HepG2 (cell line): ENCODE results near the gene RAB40C. TPM values are rescaled to one million over a fixed set of nuclear protein-coding genes. Genes with fewer than 3 reads are reported as not detected.

Source experiments
- CAMTA2 ChIP-seq: sonication (generic); formaldehyde crosslinking; IDR thresholded peaks from 2 replicates; pipeline ENCODE4 v1.4.0; 2020; ENCODE audit warnings: mild to moderate bottlenecking, missing genetic modification reagents, borderline replicate concordance
- CC2D1A ChIP-seq: sonication (generic); formaldehyde crosslinking; IDR thresholded peaks from 2 replicates; pipeline ENCODE4 v1.8.1; 2023; ENCODE audit warnings: mild to moderate bottlenecking, missing genetic modification reagents
- EP300 ChIP-seq, 3 experiments: sonication (generic) in 1 of 3; formaldehyde crosslinking in 1 of 3; IDR thresholded peaks; 2 replicates each; pipeline versions ENCODE4 v1.5.1 to v1.6.1; 2011 to 2020; ENCODE audit warnings: low read depth in 2 of 3, low read length in 2 of 3, borderline replicate concordance in 1 of 3, improper control_type of control experiment in 1 of 3, mild to moderate bottlenecking in 1 of 3, missing genetic modification reagents in 1 of 3, moderate library complexity in 1 of 3
- FLYWCH1 ChIP-seq: sonication (generic); formaldehyde crosslinking; IDR thresholded peaks from 2 replicates; pipeline ENCODE4 v1.8.1; 2023; ENCODE audit warnings: mild to moderate bottlenecking, missing genetic modification reagents
- HDAC6 ChIP-seq: fragments of 200-600 bp; sonication (generic); IDR thresholded peaks from 2 replicates; pipeline ENCODE4 v1.7.0; 2017; ENCODE audit warnings: mild to moderate bottlenecking, antibody characterized with exemption, low read length, low read depth
- KLF12 ChIP-seq: sonication (generic); formaldehyde crosslinking; IDR thresholded peaks from 2 replicates; pipeline ENCODE4 v1.4.0; 2020; ENCODE audit warnings: missing genetic modification reagents, borderline replicate concordance
- PAX8 ChIP-seq: sonication (generic); formaldehyde crosslinking; IDR thresholded peaks from 2 replicates; pipeline ENCODE4 v1.8.0; 2022; ENCODE audit warnings: mild to moderate bottlenecking, missing genetic modification reagents, borderline replicate concordance
- SYNCRIP ChIP-seq: fragments of 200-400 bp; formaldehyde crosslinking; IDR thresholded peaks from 2 replicates; pipeline ENCODE4 v1.6.1; 2018; ENCODE audit warnings: mild to moderate bottlenecking, low read depth, low read length; ENCODE audit not compliant: insufficient read depth
- TBX2 ChIP-seq: sonication (generic); formaldehyde crosslinking; IDR thresholded peaks from 2 replicates; pipeline ENCODE4 v1.5.0; 2020; ENCODE audit warnings: missing genetic modification reagents, mild to moderate bottlenecking, borderline replicate concordance
- ZNF572 ChIP-seq: sonication (generic); formaldehyde crosslinking; IDR thresholded peaks from 2 replicates; pipeline ENCODE4 v1.5.1; 2020; ENCODE audit warnings: mild to moderate bottlenecking, missing genetic modification reagents
- ZNF790 ChIP-seq: sonication (generic); formaldehyde crosslinking; IDR thresholded peaks from 2 replicates; pipeline ENCODE4 v1.8.0; 2022; ENCODE audit warnings: missing genetic modification reagents, mild to moderate bottlenecking, borderline replicate concordance
- polyA plus RNA-seq, 8 experiments: library from polyadenylated mRNA; depleted of rRNA in 3 of 8; stranded (reverse) in 7 of 8; unstranded in 1 of 8; fragments of >200 nt; fragmentation: Illumina TruSeq in 4 of 8; extraction: Trizol in 4 of 8; gene quantifications; 2 replicates each; pipeline versions ENCODE4 v1.2.1 to v1.2.3, GENCODE V29; 2011 to 2016; ENCODE audit warnings: low read depth in 4 of 8, missing spikeins in 1 of 8, mixed read lengths in 1 of 8; ENCODE audit not compliant: insufficient read depth in 1 of 8
- total RNA-seq, 5 experiments: library from RNA; depleted of rRNA; stranded (reverse); fragments of >200 nt; fragmentation: Illumina TruSeq; extraction: Trizol; gene quantifications; 2 replicates each; pipeline ENCODE4 v1.2.3, GENCODE V29; 2016; ENCODE audit warnings: low read depth in 1 of 5
- TF ChIP-seq, protein P1 (sequence below): sonication (generic); formaldehyde crosslinking; IDR thresholded peaks from 2 replicates; pipeline ENCODE4 v1.4.0; 2020; ENCODE audit warnings: missing genetic modification reagents
- TF ChIP-seq, protein P2 (sequence below): IDR thresholded peaks from 2 replicates; pipeline ENCODE4 v1.6.1; 2016; ENCODE audit warnings: missing compliant biosample characterization, missing genetic modification reagents, borderline replicate concordance
- TF ChIP-seq, protein P3 (sequence below): sonication (generic); formaldehyde crosslinking; IDR thresholded peaks from 2 replicates; pipeline ENCODE4 v1.5.1; 2020; ENCODE audit warnings: missing genetic modification reagents, mild to moderate bottlenecking, borderline replicate concordance
- TF ChIP-seq, protein P4 (sequence below): sonication (generic); formaldehyde crosslinking; IDR thresholded peaks from 2 replicates; pipeline ENCODE4 v1.8.1; 2022; ENCODE audit warnings: mild to moderate bottlenecking, missing genetic modification reagents
- TF ChIP-seq, protein P5 (sequence below): sonication (generic); formaldehyde crosslinking; IDR thresholded peaks from 2 replicates; pipeline ENCODE4 v1.5.0; 2020; ENCODE audit warnings: missing genetic modification reagents

RAB40C gene
- total and polyA plus RNA-seq, 2 of the 13 experiments (the other 11 are each of a cell fraction or from before 2014, with no cell fraction given) = 7.7 to 11.5 TPM

DNA sequence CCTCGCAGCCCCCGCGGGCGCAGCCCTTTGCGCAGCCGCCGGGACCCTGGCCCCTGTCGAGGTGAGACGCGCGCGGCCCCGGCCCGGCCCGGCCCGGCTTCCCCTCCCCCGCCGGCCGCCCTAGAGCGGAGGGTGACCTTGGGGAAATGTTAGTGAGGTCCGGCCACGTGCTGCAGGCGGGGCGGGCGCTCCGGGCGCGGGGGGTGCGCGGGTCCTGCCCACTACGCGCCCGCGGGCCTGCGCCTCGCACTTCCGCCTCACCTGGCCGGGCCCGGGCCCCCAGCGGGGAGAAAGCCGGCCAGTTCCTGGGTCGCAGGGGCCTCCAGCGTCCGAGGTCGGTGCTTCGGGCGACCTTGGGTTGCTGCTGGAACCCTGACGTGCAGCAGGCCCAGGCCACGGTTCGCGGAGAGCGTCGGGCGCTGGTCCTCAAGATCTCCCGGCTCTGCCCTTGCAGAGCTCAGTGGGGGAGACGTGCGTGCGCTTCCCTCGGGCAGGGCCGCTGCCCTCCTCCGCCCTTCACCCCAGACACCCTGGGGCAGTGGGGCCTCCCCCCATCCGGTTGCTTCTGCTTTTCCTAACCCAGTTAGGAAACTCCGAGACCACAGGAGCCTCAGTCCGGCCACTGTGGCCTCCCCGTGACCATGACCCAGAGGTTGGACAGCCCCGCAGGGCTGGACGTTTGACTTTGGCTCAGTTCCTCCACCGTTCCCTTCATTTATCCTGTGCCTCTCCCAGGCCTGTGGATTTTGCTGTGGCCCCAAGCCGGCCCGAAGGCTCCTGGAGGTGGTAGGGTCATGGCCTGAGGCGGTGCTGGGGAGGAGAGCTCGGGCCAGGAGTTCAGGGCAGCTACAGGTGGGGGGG lies 52.6 kb downstream of the RAB40C start (continued):
- TF ChIP-seq, protein P1, sequence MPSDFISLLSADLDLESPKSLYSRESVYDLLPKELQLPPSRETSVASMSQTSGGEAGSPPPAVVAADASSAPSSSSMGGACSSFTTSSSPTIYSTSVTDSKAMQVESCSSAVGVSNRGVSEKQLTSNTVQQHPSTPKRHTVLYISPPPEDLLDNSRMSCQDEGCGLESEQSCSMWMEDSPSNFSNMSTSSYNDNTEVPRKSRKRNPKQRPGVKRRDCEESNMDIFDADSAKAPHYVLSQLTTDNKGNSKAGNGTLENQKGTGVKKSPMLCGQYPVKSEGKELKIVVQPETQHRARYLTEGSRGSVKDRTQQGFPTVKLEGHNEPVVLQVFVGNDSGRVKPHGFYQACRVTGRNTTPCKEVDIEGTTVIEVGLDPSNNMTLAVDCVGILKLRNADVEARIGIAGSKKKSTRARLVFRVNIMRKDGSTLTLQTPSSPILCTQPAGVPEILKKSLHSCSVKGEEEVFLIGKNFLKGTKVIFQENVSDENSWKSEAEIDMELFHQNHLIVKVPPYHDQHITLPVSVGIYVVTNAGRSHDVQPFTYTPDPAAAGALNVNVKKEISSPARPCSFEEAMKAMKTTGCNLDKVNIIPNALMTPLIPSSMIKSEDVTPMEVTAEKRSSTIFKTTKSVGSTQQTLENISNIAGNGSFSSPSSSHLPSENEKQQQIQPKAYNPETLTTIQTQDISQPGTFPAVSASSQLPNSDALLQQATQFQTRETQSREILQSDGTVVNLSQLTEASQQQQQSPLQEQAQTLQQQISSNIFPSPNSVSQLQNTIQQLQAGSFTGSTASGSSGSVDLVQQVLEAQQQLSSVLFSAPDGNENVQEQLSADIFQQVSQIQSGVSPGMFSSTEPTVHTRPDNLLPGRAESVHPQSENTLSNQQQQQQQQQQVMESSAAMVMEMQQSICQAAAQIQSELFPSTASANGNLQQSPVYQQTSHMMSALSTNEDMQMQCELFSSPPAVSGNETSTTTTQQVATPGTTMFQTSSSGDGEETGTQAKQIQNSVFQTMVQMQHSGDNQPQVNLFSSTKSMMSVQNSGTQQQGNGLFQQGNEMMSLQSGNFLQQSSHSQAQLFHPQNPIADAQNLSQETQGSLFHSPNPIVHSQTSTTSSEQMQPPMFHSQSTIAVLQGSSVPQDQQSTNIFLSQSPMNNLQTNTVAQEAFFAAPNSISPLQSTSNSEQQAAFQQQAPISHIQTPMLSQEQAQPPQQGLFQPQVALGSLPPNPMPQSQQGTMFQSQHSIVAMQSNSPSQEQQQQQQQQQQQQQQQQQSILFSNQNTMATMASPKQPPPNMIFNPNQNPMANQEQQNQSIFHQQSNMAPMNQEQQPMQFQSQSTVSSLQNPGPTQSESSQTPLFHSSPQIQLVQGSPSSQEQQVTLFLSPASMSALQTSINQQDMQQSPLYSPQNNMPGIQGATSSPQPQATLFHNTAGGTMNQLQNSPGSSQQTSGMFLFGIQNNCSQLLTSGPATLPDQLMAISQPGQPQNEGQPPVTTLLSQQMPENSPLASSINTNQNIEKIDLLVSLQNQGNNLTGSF = no peak
- TF ChIP-seq, protein P2, sequence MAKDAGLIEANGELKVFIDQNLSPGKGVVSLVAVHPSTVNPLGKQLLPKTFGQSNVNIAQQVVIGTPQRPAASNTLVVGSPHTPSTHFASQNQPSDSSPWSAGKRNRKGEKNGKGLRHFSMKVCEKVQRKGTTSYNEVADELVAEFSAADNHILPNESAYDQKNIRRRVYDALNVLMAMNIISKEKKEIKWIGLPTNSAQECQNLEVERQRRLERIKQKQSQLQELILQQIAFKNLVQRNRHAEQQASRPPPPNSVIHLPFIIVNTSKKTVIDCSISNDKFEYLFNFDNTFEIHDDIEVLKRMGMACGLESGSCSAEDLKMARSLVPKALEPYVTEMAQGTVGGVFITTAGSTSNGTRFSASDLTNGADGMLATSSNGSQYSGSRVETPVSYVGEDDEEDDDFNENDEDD (CRISPR knock-in tag) = peak; percentile 87; the same call in 1 of the 2 replicates
- TF ChIP-seq, protein P3, sequence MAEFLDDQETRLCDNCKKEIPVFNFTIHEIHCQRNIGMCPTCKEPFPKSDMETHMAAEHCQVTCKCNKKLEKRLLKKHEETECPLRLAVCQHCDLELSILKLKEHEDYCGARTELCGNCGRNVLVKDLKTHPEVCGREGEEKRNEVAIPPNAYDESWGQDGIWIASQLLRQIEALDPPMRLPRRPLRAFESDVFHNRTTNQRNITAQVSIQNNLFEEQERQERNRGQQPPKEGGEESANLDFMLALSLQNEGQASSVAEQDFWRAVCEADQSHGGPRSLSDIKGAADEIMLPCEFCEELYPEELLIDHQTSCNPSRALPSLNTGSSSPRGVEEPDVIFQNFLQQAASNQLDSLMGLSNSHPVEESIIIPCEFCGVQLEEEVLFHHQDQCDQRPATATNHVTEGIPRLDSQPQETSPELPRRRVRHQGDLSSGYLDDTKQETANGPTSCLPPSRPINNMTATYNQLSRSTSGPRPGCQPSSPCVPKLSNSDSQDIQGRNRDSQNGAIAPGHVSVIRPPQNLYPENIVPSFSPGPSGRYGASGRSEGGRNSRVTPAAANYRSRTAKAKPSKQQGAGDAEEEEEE (CRISPR knock-in tag) = no peak
- TF ChIP-seq KLF12 (CRISPR knock-in tag) = 0 out of 2 replicates have a peak, but pooled peaks have one; percentile 25
- TF ChIP-seq EP300 (IDR thresholded peaks at IDR 0.05; ENCODE audit: low read depth in 2 of 2, low read length in 2 of 2) = 0 out of 4 replicates have a peak, but pooled peaks of 1 of the 2 experiments have one; percentile 7
- TF ChIP-seq EP300 (CRISPR knock-in tag; IDR thresholded peaks at IDR 0.05; ENCODE audit: borderline replicate concordance) = no peak; the same call in none of the 2 replicates
- 0 out of 2 replicates have a peak, but pooled peaks have one; percentile 52 for TF ChIP-seq CAMTA2 (CRISPR knock-in tag)
- no peak for TF ChIP-seq PAX8 (CRISPR knock-in tag)
- TF ChIP-seq HDAC6 = no peak
- TF ChIP-seq ZNF572 = no peak
- TF ChIP-seq, protein P4, sequence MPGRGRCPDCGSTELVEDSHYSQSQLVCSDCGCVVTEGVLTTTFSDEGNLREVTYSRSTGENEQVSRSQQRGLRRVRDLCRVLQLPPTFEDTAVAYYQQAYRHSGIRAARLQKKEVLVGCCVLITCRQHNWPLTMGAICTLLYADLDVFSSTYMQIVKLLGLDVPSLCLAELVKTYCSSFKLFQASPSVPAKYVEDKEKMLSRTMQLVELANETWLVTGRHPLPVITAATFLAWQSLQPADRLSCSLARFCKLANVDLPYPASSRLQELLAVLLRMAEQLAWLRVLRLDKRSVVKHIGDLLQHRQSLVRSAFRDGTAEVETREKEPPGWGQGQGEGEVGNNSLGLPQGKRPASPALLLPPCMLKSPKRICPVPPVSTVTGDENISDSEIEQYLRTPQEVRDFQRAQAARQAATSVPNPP (CRISPR knock-in tag) = peak; percentile 49; the same call in 1 of the 2 replicates
- TF ChIP-seq ZNF790 (CRISPR knock-in tag) = peak; percentile 26; the same call in 1 of the 2 replicates
- no peak for TF ChIP-seq CC2D1A (CRISPR knock-in tag)
- no peak for TF ChIP-seq FLYWCH1 (CRISPR knock-in tag)
- TF ChIP-seq SYNCRIP = no peak
- TF ChIP-seq, protein P5, sequence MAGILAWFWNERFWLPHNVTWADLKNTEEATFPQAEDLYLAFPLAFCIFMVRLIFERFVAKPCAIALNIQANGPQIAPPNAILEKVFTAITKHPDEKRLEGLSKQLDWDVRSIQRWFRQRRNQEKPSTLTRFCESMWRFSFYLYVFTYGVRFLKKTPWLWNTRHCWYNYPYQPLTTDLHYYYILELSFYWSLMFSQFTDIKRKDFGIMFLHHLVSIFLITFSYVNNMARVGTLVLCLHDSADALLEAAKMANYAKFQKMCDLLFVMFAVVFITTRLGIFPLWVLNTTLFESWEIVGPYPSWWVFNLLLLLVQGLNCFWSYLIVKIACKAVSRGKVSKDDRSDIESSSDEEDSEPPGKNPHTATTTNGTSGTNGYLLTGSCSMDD (CRISPR knock-in tag) = no peak; the same call in 1 of the 2 replicates
- peak; percentile 55 for TF ChIP-seq TBX2 (CRISPR knock-in tag)
